ENCODE results near the gene CCL26.
A peak's percentile ranks its signal among the peaks of the same experiment; 100 is the strongest.
"Not testable (repeated sequence)": the region's sequence is repeated elsewhere in the genome, so short reads cannot be mapped to it uniquely, and the experiment has no call there.

CCL26 gene

GRCh38 chr7:75792567-75792966 lies 20.6 kb upstream of the CCL26 start:
- not testable (repeated sequence) for DNase-seq (ENCODE audit: low read depth)

- DNase-seq (ENCODE audit: low read depth), result no peak
These were observed 17.4 kb upstream of the CCL26 start for GRCh38 chr7:75789361-75789924.

GRCh38 chr7:75788154-75788847 lies 16.3 kb upstream of the CCL26 start:
- DNase-seq (ENCODE audit: low read depth), result not testable (repeated sequence)

GRCh38 chr7:75783058-75783457 lies 11.0 kb upstream of the CCL26 start:
- not testable (repeated sequence) for DNase-seq (ENCODE audit: low read depth)

- DNase-seq (ENCODE audit: low read depth), result not testable (repeated sequence)
These were observed 8.7 kb upstream of the CCL26 start for GRCh38 chr7:75780647-75781273.

- DNase-seq (ENCODE audit: low read depth), result not testable (repeated sequence)
These were observed 7.5 kb upstream of the CCL26 start for GRCh38 chr7:75779516-75779915.

- not testable (repeated sequence) for DNase-seq (ENCODE audit: low read depth)
These were observed 7.0 kb upstream of the CCL26 start for GRCh38 chr7:75779035-75779434.

GRCh38 chr7:75776295-75776971 lies 4.4 kb upstream of the CCL26 start:
- DNase-seq (ENCODE audit: low read depth), result peak; percentile 26

GRCh38 chr7:75773958-75774357 lies 1.9 kb upstream of the CCL26 start:
- not testable (repeated sequence) for DNase-seq (ENCODE audit: low read depth)

GRCh38 chr7:75771224-75771623 lies 787 bp downstream of the CCL26 start:
- DNase-seq (ENCODE audit: low read depth), result no peak

GRCh38 chr7:75762350-75762917 lies 9.6 kb downstream of the CCL26 start:
- DNase-seq (ENCODE audit: low read depth), result no peak

- not testable (repeated sequence) for DNase-seq (ENCODE audit: low read depth)
These were observed 10.2 kb downstream of the CCL26 start for GRCh38 chr7:75761801-75762200.

GRCh38 chr7:75758491-75758890 lies 13.5 kb downstream of the CCL26 start:
- no peak for DNase-seq (ENCODE audit: low read depth)

- no peak for DNase-seq (ENCODE audit: low read depth)
These were observed 14.2 kb downstream of the CCL26 start for GRCh38 chr7:75757860-75758259.

GRCh38 chr7:75756991-75757676 lies 14.9 kb downstream of the CCL26 start:
- DNase-seq (ENCODE audit: low read depth), result no peak

GRCh38 chr7:75756206-75756990 lies 15.6 kb downstream of the CCL26 start:
- DNase-seq (ENCODE audit: low read depth), result no peak

- no peak for DNase-seq (ENCODE audit: low read depth)
These were observed 28.6 kb downstream of the CCL26 start for GRCh38 chr7:75743455-75743859.

GRCh38 chr7:75740846-75741497 lies 31.0 kb downstream of the CCL26 start:
- DNase-seq (ENCODE audit: low read depth), result no peak

GRCh38 chr7:75739796-75740672 lies 32.0 kb downstream of the CCL26 start:
- no peak for DNase-seq (ENCODE audit: low read depth)
